BE2C (cell line): ENCODE data around the gene TRPM4.
A peak's percentile ranks its signal among the peaks of the same experiment; 100 is the strongest.
"Not testable (repeated sequence)": the region's sequence is repeated elsewhere in the genome, so short reads cannot be mapped to it uniquely, and the experiment has no call there.

Experiments
- DNase-seq: peaks from one replicate; pipeline ENCODE4 v3.0.0-alpha.2; 2020
- H3K27me3 ChIP-seq: fragments of 250-450 bp; sonication (Bioruptor Pico); 2 replicates; pipeline ENCODE4 v1.5.1; 2020; ENCODE audit warnings: mild to moderate bottlenecking
- H3K36me3 ChIP-seq: fragments of 250-450 bp; sonication (Bioruptor Pico); 2 replicates; pipeline ENCODE4 v1.5.1; 2020; ENCODE audit warnings: mild to moderate bottlenecking
- H3K4me1 ChIP-seq: fragments of 250-450 bp; sonication (Bioruptor Pico); 2 replicates; pipeline ENCODE4 v1.5.1; 2020
- H3K4me3 ChIP-seq: 2 replicates; pipeline ENCODE4 v1.5.1; 2011; ENCODE audit warnings: low read depth, low read length
- H3K9me3 ChIP-seq: fragments of 250-450 bp; sonication (Bioruptor Pico); 2 replicates; pipeline ENCODE4 v1.5.1; 2020
- TF ChIP-seq, protein P1 (sequence below): IDR thresholded peaks from 2 replicates; pipeline ENCODE4 v1.5.1; 2012; ENCODE audit warnings: mild to moderate bottlenecking, low read depth, low read length

Gene TRPM4

DNA sequence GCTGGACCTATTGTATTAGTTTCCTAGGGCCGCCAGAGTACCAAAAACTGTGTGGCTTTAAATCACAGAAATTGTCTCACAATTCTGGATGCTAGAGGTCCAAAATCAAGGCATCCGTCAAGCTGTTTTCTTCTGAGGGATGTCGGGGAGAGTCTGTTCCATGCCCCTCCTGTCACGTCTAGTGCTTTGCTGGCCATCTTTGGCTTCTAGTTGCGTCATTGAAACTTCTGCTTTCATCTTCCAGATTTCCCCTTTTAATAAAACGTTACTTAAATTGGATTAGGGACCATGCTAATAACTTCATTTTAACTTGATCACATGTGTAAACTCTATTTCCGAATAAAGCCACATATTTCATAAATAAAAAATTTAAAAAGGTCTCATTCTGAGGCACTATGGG, 47.5 kb downstream of the TRPM4 start:
- Histone ChIP-seq H3K9me3 (no peaks in the 10 kb centered on the region), H3K4me3 (no peak overlapping the region), H3K27me3 (no peaks in the 10 kb centered on the region), H3K36me3 (no peaks in the 10 kb centered on the region), H3K4me1 (peaks cover 2% of the 10 kb centered on the region; the same call in 1 of the 2 replicates)
- no peak for DNase-seq
- TF ChIP-seq, protein P1, sequence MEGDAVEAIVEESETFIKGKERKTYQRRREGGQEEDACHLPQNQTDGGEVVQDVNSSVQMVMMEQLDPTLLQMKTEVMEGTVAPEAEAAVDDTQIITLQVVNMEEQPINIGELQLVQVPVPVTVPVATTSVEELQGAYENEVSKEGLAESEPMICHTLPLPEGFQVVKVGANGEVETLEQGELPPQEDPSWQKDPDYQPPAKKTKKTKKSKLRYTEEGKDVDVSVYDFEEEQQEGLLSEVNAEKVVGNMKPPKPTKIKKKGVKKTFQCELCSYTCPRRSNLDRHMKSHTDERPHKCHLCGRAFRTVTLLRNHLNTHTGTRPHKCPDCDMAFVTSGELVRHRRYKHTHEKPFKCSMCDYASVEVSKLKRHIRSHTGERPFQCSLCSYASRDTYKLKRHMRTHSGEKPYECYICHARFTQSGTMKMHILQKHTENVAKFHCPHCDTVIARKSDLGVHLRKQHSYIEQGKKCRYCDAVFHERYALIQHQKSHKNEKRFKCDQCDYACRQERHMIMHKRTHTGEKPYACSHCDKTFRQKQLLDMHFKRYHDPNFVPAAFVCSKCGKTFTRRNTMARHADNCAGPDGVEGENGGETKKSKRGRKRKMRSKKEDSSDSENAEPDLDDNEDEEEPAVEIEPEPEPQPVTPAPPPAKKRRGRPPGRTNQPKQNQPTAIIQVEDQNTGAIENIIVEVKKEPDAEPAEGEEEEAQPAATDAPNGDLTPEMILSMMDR: no peak

DNA sequence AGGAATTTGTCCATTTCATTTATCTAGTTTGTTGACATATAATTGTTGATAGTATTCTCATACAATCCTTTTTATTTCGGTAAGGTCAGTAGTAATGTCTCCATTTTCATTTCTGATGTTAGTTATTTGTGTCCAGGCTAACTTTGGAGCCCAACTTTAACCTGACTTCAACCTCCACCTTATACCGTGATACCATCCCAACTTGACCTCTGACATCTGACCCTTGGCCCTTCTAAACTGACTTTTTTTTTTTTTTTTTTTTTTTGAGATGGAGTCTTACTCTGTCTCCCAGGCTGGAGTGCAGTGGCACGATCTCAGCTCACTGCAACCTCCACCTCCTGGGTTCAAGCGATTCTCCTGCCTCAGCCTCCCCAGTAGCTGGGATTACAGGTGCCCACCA, 51.9 kb downstream of the TRPM4 start:
- not testable (repeated sequence) for DNase-seq, H3K36me3 ChIP-seq, H3K4me3 ChIP-seq, H3K9me3 ChIP-seq, H3K4me1 ChIP-seq, H3K27me3 ChIP-seq

DNA sequence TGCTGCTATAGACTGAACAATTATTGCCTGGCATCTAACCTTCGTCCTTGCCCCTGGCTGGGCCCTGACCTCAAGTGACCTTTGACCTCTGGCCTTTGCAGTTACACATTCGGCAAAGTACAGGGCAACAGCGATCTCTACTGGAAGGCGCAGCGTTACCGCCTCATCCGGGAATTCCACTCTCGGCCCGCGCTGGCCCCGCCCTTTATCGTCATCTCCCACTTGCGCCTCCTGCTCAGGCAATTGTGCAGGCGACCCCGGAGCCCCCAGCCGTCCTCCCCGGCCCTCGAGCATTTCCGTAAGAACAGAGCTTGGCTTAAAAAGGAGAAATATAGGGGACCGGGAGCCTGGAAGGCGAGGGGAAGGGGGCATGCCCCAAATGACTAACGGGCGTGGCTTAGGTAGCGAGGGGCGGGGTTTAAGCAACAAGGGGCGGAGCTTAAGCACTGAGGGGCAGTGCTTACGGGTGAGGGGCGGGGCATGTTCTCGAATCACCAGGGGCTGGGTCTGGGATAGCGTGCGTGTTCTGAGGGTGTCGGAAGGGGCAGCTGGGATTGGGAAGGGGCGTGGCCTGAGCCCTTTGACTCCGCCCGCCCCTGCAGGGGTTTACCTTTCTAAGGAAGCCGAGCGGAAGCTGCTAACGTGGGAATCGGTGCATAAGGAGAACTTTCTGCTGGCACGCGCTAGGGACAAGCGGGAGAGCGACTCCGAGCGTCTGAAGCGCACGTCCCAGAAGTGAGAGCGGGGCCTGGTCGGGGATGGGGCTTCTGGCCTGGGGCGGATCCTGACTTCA, 52.7 kb downstream of the TRPM4 start:
- Histone ChIP-seq H3K9me3 (no peaks in the 10 kb centered on the region), H3K27me3 (no peaks in the 10 kb centered on the region), H3K36me3 (no peaks in the 10 kb centered on the region), H3K4me1 (peaks cover 8% of the 10 kb centered on the region; the same call in 1 of the 2 replicates), H3K4me3 (no peak overlapping the region)
- TF ChIP-seq, protein P1: no peak
- peak; percentile 56 for DNase-seq

DNA sequence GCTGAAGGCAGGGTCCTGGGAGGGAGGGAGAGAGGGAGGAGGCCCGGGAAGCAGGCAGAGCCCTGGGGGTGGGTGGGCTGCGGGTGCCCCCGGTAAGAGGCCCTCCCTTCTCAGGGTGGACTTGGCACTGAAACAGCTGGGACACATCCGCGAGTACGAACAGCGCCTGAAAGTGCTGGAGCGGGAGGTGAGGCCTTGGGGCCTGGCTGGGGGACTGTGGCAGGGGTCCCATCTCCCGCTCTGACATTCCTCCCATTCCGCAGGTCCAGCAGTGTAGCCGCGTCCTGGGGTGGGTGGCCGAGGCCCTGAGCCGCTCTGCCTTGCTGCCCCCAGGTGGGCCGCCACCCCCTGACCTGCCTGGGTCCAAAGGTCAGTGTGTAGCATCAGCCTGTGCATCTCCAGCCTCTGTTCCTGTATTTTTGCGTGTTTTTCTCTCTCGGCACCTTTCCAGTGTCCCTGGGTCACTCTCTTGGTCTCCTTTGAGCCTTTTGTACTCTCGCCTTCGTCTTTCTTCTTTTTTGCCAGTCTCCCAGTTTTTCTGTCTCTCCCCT, 53.4 kb downstream of the TRPM4 start:
- no peak overlapping the region for H3K4me3 ChIP-seq
- H3K27me3 ChIP-seq: no peaks in the 10 kb centered on the region
- no peak for DNase-seq
- H3K4me1 ChIP-seq: peaks cover 8% of the 10 kb centered on the region; the same call in 1 of the 2 replicates
- no peaks in the 10 kb centered on the region for H3K9me3 ChIP-seq
- no peaks in the 10 kb centered on the region for H3K36me3 ChIP-seq
- TF ChIP-seq, protein P1: no peak

DNA sequence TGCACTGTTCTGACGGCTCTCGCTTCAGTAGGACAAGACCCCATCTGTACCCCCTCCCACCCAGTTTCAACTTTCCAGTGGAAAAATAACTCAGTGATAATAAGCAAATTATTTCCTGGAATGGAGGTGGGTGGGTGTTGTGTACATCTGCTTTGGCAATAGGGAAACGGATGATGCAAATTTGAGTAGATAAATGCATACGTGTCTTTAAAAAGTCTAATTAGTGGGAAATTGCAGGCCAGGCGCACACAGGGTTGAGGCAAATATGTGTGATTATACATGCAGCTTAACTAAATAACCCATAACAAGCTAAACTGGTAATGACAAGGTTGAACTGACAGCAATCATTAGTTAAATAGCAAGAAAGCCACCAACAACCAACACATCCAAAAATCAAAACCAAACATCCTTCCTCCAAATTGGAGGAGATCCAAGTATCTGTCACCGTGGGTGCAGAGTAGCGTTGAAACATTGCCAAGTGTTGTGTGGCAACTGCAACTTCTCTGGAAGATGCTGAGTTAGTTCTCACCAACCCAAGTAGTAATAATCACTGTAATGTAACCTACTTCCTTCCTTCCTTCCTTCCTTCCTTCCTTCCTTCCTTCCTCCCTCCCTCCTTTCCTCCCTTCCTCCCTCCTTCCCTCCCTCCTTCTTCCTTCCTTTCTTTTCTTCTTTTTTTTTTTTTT, 54.6 kb downstream of the TRPM4 start:
- no peaks in the 10 kb centered on the region for H3K36me3 ChIP-seq
- H3K4me1 ChIP-seq: peaks cover 8% of the 10 kb centered on the region; the same call in 1 of the 2 replicates
- TF ChIP-seq, protein P1: no peak
- H3K9me3 ChIP-seq: no peaks in the 10 kb centered on the region
- H3K27me3 ChIP-seq: no peaks in the 10 kb centered on the region
- no peak overlapping the region for H3K4me3 ChIP-seq
- DNase-seq: peak; percentile 35

DNA sequence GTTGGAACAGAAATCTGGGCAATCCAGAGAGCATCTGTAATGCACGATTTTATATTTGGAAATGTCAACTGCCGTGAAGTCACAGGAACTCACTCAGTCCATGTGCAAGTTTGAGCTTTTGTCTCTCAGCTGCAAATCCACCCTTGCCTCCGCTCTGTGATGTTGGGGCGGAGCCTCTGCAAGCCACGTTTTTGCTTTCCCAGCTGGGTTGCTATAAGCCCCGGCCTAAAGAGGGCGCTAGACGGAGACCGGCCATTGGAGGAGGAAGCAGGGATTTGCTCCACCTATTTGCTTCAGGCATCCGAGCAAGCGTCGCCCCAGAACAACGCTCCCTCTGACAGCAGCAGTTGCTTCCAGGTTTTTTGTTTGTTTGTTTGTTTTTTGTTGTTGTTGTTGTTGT, 56.2 kb downstream of the TRPM4 start:
- TF ChIP-seq, protein P1: peak; percentile 14; the same call in 1 of the 2 replicates
- no peaks in the 10 kb centered on the region for H3K36me3 ChIP-seq
- no peaks in the 10 kb centered on the region for H3K9me3 ChIP-seq
- DNase-seq: no peak
- H3K4me1 ChIP-seq: peaks cover 6% of the 10 kb centered on the region; the same call in 1 of the 2 replicates
- no peak overlapping the region for H3K4me3 ChIP-seq
- no peaks in the 10 kb centered on the region for H3K27me3 ChIP-seq
